ENCODE results near the gene HCFC2.

HCFC2 gene

DNA sequence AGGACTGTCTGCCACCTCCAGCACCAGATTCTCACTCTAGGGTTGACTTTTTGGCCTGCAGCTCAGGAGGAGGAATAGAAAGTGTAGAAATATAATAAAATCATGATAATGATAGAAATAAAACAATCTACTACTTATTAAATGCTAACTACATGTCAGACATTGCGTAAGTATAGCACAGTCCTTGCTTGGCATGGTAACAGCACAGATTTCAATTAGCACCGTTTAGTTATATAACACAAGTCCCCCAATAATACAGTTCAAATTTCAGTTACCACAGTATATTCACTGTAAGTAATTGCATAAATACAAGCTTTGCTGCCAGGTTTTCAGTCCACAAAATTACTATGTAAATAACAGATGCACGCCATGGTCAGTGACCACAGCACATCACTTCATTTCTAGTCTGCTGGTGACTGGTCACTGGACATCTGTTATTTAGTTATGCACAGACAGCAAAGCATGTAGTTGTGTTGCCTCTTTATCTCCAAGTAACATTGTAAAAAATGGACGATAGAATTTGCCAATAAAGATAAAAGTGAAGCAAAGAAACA is 7.8 kb upstream of the HCFC2 start:
- in situ Hi-C loops (cut with MboI; ENCODE audit: low sequenced_read_pairs): no loop called here

- in situ Hi-C loops (cut with MboI; ENCODE audit: low sequenced_read_pairs): no loop called here
Observed at GRCh38 chr12:104057771-104058197, 6.5 kb upstream of the HCFC2 start.

DNA sequence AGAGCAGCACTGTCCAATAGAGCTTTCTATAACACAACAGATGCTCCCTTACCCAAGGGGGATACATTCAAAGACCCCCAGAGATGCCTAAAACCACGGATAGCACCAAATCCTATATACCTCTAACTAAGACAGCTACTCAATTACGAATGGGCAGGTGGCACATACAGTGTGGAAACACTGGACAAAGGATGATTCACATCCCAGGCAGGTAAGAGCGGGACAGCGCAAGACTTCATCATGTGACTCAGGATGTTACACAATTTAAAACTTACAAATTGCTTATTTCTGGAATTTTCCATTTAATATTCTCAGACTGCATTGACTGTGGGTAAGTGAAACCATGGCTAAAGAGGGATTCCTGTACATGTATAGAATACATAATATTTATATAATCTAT is 5.5 kb upstream of the HCFC2 start:
- in situ Hi-C loops (cut with MboI; ENCODE audit: low sequenced_read_pairs): no loop called here

GRCh38 chr12:104059963-104060362 is 4.4 kb upstream of the HCFC2 start:
- in situ Hi-C loops (cut with MboI; ENCODE audit: low sequenced_read_pairs): no loop called here

GRCh38 chr12:104060791-104061190 is 3.5 kb upstream of the HCFC2 start:
- in situ Hi-C loops (cut with MboI; ENCODE audit: low sequenced_read_pairs): no loop called here

DNA sequence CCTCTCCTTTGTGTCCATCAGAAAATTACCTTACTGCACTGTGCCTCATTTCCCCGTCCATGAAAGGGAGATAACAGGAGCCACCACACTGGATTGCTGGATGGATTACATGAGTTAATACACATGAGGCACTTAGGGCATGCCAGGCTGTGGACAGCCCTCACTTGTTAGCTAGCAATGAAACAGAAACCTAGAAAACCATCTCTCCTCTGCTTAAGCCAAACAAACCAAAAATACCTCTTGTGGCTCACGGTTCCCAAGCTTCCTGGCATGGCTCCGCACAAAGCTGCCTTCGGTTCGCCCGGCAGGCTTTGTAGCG is 660 bp upstream of the HCFC2 start:
- in situ Hi-C loops (cut with MboI; ENCODE audit: low sequenced_read_pairs): no loop called here

DNA sequence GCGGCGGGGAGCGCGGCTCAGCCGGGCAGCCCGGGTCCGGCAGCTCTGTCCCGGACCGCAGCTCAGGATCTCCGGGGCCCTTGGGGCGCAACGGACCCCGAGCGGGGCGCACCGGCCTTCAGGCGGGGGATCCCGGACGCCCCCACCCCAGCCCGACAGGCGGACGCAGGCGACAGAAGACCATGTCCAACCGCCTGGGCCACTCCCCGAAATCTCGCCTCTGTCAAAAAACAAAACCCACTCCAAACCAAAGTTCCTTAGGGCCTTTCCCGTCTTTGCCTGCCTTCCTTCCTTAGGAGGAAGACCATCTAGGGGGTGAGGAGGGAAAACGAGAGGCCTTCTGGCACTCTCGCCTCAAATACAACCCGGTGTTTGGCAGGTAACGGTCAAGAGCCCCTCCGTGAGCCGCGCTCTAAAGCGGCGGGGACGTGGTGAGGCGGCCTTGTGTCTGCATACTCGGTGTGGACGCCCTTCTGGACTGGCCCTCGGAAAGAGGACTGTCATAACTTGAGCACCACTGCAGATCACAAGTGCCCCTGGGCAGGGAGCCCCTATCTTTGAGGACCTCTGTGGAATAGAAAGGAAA is 604 bp downstream of the HCFC2 start:
- in situ Hi-C loops (cut with MboI; ENCODE audit: low sequenced_read_pairs): no loop called here

GRCh38 chr12:104072099-104072498 is 7.8 kb downstream of the HCFC2 start:
- in situ Hi-C loops (cut with MboI; ENCODE audit: low sequenced_read_pairs): no loop called here

- in situ Hi-C loops (cut with MboI; ENCODE audit: low sequenced_read_pairs): no loop called here
Observed at GRCh38 chr12:104073699-104074098, 9.4 kb downstream of the HCFC2 start.

DNA sequence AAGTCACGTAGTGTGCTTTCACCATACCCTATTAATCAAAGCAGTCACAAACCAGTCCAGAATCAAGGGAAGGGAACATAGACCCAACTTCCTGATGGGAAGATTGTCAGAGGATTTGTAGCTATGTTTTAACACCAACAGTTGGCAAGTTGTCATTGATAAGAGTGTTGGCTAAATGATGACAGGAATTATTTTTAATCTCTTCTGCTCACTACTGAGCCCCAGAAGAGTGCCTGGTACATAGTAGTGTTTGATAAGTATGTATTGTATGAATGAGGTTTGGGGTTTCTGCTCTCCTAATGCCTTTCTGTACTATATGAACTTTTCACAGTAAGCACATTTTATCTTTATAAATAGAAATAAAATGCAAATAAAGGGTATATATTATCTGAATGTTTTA is 14.7 kb downstream of the HCFC2 start:
- in situ Hi-C loops (cut with MboI; ENCODE audit: low sequenced_read_pairs): no loop called here

DNA sequence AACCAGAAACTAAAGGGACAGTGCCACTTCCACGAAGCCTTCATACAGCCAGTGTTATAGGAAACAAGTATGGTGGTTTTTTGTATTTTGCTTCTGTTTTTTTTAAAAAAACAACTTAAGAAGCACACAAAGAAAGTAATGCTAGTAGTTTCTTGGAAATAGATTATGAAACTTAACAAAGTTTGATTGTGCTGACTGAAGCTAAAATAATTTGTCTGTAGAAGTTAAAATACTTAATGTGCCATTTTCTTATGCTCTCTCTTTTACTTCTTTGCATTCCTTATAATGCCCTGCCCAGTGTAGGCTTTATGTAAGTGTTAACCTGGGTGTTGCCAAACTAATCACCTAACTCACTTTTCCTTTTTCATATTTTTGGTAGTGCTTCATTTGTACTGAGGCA is 16.4 kb downstream of the HCFC2 start:
- in situ Hi-C loops (cut with MboI; ENCODE audit: low sequenced_read_pairs): no loop called here

DNA sequence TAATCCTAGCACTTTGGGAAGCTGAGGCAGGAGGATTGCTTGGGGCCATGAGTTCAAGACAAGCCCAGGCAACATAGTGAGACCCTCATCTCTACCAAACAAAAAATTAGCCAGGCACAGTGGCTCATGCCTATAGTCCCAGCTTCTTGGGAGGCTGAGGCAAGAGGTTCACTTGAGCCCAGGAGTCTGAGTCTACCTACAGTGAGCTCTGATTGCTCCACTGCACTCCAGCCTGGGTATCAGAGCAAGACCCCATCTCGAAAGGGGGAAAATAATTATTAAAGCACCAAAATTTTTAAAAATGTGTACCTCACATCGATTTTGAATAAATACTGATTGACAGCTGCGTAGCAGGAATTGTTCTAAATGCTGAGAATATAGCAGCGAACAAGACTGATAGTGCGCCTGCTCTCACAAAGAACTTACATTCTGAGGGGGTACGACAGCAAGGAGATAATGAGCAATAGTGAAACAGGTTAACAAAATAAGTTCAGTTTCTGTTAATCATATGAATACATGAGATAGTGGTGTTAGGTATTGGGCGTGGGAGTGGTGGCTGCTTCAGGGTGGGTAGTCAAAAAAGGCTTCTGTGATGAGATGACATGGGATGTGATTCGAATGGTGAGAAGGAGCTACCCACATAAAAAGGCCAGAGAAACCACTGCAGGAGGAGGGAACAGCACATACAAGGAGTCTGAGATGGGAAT is 19.6 kb downstream of the HCFC2 start:
- in situ Hi-C loops (cut with MboI; ENCODE audit: low sequenced_read_pairs): no loop called here

DNA sequence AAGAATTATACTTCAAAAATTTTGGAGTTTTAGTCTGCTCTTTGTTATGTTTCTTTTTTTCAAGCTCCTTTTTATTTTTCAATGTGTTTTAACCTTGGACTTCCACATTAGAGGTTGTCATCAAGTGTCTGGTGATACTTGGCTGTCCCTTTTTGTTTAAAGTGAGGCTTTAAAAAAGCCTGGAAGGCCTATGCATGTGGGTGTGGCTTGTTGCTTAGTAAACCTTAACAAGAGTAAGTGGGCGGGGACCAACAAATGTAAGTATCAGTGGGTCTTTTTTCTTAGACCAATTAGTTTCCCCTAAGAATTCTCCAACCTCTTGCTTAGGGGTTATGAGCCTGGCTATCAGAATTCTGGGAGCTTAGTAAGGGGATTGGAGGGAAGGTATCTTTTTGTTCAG is 26.4 kb downstream of the HCFC2 start:
- in situ Hi-C loops (cut with MboI; ENCODE audit: low sequenced_read_pairs): no loop called here

DNA sequence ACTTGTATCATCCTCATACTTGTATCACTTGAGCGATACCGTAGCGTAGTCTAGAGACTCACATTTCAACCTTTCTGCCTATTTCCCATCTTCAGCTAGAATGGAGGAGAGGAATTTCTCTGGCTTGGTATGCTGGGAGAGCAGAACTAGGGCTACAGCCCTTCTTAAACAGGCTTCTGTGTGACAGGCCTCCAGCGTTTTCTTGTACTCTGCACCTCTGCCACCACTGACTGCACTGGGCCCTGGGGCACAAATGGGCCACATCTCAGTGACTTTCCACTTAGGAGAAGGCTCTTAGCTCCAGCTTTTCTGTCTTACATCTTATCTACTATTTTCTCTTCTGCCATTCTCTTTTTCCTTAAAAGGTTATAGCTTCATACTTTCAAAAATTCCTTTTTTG is 26.8 kb downstream of the HCFC2 start:
- in situ Hi-C loops (cut with MboI; ENCODE audit: low sequenced_read_pairs): no loop called here

DNA sequence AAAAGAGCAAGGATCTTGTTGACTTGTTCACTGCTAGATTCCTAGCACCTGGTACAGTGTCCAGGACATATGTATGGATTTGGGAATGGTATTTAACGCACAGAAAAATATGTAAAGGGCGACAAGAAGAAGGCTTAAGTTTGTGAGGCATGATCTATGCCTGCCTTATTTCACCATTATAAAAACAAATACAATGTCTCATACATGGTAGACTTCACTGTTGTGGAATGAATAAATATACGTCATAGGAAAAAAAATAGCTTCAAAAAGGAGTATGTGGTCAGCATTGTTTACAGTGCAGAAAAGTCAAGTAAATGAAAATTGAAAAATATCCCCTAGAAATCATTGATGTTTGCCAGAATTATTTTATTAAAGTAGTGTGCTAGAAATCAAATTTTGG is 30.0 kb downstream of the HCFC2 start:
- in situ Hi-C loops (cut with MboI; ENCODE audit: low sequenced_read_pairs): no loop called here

GRCh38 chr12:104095289-104095688 is 31.0 kb downstream of the HCFC2 start:
- in situ Hi-C loops (cut with MboI; ENCODE audit: low sequenced_read_pairs): no loop called here

DNA sequence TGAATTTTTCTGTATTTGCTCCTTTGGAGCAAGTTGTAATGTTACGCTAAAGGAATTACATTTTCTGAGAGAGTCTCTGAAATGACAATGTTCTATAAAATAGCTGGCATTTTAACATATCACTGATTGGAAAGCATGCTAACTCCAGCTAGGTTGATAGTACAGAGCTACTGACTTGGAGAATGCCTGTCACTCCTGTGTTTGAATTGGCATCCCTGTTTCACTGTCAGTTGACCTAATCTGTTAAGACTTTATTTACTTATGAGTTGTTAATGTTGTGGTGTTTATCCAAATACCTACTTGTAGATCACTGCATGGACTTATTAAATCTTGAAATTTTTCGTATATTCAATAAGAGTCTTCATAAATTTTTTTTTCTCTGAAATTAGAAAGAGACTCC is 33.6 kb downstream of the HCFC2 start:
- in situ Hi-C loops (cut with MboI; ENCODE audit: low sequenced_read_pairs): no loop called here

DNA sequence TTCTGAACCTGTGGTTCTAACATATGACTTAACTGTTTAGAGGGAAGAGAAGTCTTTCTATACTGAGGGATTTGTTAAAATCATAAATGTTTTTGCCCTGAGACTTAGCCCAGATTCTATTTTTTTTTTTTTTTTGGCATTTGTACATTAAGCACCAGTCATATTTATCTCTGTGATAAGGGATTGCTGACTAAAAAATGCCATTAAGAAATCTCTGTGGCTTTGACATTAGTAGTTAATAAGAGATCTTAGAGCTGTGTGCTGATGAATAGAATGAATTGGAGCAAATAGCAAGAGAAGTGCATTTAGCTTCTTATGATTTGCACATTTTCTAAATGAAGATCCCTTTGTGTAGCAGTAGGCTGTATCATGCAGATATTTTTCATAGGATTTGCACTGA is 41.1 kb downstream of the HCFC2 start:
- in situ Hi-C loops (cut with MboI; ENCODE audit: low sequenced_read_pairs): loop anchor here (10.0 kb wide), 1 partner anchor 221 kb away; no protein-coding TSS in a partner anchor

GRCh38 chr12:104106965-104107364 is 42.6 kb downstream of the HCFC2 start:
- in situ Hi-C loops (cut with MboI; ENCODE audit: low sequenced_read_pairs): loop anchor here (10.0 kb wide), 1 partner anchor 222 kb away; no protein-coding TSS in a partner anchor

DNA sequence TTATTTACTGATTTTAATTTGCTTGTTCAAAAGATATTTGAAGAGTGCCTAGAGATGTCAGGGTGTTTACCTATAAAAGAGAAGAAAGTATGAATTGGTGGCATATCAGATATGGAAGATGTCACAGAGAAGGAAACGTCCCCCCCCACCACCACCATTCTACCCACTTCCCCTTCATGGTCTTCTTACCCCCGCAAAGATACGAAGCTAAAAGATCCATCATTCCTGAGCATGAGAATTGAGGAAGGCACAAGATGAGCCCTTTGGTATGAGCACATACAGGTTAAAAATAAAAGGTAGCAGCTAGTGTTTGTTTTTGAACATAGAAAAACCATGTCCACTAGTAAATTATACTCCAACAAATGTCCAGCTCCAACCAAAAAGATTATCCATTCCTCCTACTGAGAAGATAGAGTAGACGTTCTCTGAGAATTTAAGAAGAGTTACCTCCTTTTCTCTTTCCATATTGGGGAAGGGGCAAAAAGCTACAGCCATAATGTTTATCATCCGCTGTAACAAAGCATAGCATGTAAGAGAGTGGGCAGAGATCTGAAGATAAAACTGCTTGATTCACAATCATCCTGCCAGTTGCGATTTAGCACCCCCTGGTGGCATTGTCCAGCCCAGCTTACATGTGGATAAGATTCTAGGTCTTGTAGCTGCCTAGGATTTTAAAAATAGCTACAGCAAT is 44.6 kb downstream of the HCFC2 start:
- in situ Hi-C loops (cut with MboI; ENCODE audit: low sequenced_read_pairs): loop anchor here (10.0 kb wide), 1 partner anchor 224 kb away; no protein-coding TSS in a partner anchor

GRCh38 chr12:104109446-104110271 is 45.3 kb downstream of the HCFC2 start:
- in situ Hi-C loops (cut with MboI; ENCODE audit: low sequenced_read_pairs): loop anchor here (10.0 kb wide), 1 partner anchor 225 kb away; no protein-coding TSS in a partner anchor
